Effector memory CD4-positive, alpha-beta T cell (primary cell): ENCODE results near the gene VAT1L.
"Not testable (repeated sequence)": the region's sequence is repeated elsewhere in the genome, so short reads cannot be mapped to it uniquely, and the experiment has no call there.

Experiments used
- DNase-seq, 3 donors: peaks; one replicate each; pipeline ENCODE4 v3.0.0-alpha.2; 2020
- H3K27ac ChIP-seq: 2 replicates; pipeline ENCODE4 v1.7.0; 2013; ENCODE audit warnings: mild to moderate bottlenecking, low read length, moderate library complexity; ENCODE audit not compliant: insufficient read depth, poor library complexity, severe bottlenecking
- H3K27me3 ChIP-seq: replicated peaks from 2 replicates; pipeline ENCODE4 v1.7.0; 2013; ENCODE audit warnings: mild to moderate bottlenecking, low read length; ENCODE audit not compliant: insufficient read depth, control insufficient read depth, poor library complexity, severe bottlenecking
- H3K36me3 ChIP-seq: 2 replicates; pipeline ENCODE4 v1.7.0; 2013; ENCODE audit warnings: mild to moderate bottlenecking, low read length, moderate library complexity; ENCODE audit not compliant: control insufficient read depth, insufficient read depth
- H3K4me1 ChIP-seq: 2 replicates; pipeline ENCODE4 v1.7.0; 2013; ENCODE audit warnings: low read length, mild to moderate bottlenecking; ENCODE audit not compliant: control insufficient read depth, insufficient read depth, poor library complexity, severe bottlenecking
- H3K4me3 ChIP-seq: 2 replicates; pipeline ENCODE4 v1.7.0; 2013; ENCODE audit warnings: low read length, low read depth, mild to moderate bottlenecking; ENCODE audit not compliant: insufficient read depth, poor library complexity, severe bottlenecking
- H3K9me3 ChIP-seq: 2 replicates; pipeline ENCODE4 v1.7.0; 2013; ENCODE audit warnings: mild to moderate bottlenecking, low read length, moderate library complexity; ENCODE audit not compliant: control insufficient read depth

Gene VAT1L

DNA sequence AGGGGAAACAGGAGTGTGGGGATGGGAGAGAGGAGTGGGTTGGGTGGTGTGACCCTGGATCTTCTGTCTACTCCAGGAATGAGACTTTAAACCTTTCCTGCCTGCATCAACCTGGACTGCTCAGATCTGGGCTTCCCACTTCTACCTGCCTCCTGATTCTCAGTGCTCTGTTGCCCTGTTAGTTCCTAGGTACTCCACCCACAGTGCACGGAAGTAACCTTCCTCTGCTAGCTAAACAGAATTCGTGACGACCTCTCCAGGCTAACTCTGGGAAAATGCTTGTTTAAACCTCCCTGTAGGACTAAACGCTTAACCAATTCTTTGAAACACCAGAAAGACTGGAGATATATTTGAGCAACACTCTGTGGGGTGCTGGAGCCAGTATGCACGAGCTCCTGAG, 150.5 kb downstream of the VAT1L start:
- H3K27ac ChIP-seq = no peak overlapping the region
- H3K36me3 ChIP-seq = no peaks in the 10 kb centered on the region
- no peaks in the 10 kb centered on the region for H3K9me3 ChIP-seq
- DNase-seq = no peak
- no peaks in the 10 kb centered on the region for H3K27me3 ChIP-seq
- no peaks in the 10 kb centered on the region for H3K4me1 ChIP-seq
- H3K4me3 ChIP-seq = no peak overlapping the region

DNA sequence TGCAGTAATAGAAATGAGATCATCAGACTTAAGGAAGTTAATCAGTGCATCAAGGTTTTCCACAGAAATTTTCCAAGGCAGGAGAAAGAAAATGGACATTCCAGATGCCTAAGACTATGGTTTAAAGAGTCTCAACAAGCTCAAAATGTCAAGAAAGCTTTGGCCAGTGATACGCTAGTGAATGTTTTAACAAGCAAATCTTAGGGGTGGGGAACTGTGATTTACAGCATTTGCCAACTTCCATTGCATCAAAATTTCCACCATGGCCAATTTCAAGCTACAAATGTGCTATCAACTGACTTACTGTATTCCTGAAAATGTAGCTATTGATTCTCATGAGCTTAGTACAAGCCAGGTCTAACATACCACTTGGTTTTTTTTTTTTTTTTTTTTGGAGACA, 151.6 kb downstream of the VAT1L start:
- H3K4me3 ChIP-seq = no peak overlapping the region
- H3K4me1 ChIP-seq = no peaks in the 10 kb centered on the region
- no peak for DNase-seq
- no peaks in the 10 kb centered on the region for H3K27me3 ChIP-seq
- H3K27ac ChIP-seq = no peak overlapping the region
- H3K9me3 ChIP-seq = no peaks in the 10 kb centered on the region
- H3K36me3 ChIP-seq = no peaks in the 10 kb centered on the region

DNA sequence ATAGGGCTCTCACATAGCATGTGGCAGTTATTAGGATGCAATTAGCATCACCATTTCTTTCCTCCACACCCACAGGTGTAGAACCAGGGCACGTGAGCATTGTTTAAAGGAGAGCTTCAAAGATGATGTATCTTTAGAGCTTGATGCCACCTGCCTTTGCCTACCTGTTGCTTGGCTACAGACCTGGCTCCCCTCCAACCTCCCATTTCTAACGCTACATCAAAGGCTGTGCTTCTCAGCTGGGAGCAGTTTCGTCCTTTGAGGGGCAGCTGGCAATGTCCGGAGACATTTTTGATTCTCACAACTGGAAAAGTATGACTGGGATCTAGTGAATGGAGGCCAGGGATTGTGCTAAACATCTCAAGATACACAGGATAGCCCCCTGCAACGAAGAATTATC, 155.4 kb downstream of the VAT1L start:
- Histone ChIP-seq H3K4me1 (no peaks in the 10 kb centered on the region), H3K36me3 (no peaks in the 10 kb centered on the region), H3K9me3 (no peaks in the 10 kb centered on the region), H3K27ac (no peak overlapping the region), H3K4me3 (no peak overlapping the region), H3K27me3 (no peaks in the 10 kb centered on the region)
- no peak for DNase-seq

DNA sequence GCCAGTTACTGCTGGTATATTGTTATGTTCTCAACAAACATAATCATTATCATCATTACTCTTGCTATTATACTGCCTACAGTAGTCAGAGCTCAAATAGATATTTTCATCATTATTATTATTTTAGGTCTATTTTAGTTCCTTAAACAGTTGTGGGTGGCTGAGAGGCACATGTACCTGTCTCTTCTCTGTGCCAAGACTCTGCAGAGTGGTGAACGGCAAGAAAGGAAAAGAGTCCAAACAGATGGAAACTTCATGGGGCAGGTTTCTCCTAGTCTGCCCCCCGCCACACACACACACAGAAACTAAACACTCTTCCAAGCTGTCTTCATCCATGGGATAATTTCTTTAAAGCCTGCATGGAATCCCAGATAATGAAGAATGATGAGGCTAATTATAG, 156.3 kb downstream of the VAT1L start:
- H3K4me1 ChIP-seq = no peaks in the 10 kb centered on the region
- no peak overlapping the region for H3K27ac ChIP-seq
- H3K4me3 ChIP-seq = no peak overlapping the region
- H3K9me3 ChIP-seq = no peaks in the 10 kb centered on the region
- H3K27me3 ChIP-seq = no peaks in the 10 kb centered on the region
- no peaks in the 10 kb centered on the region for H3K36me3 ChIP-seq
- DNase-seq = no peak

DNA sequence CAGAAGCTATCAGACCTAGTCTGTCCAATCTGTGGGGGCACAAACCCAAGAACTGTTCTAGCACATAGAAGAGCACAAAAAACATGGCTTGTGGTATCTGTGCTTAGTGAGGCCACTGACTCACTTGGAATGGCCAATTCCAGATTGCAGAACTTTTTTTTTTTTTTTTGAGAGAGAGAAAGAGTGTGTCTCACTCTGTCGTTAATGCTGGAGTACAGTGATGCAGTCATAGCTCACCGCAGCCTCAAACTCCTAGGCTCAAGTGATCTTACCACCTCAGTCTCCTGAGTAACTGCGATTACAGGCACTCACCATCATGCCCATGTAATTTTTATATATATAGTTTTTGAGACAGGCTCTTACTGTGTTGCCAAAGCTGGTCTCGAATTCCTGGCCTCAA, 156.8 kb downstream of the VAT1L start:
- Histone ChIP-seq H3K4me3 (no peak overlapping the region), H3K9me3 (no peaks in the 10 kb centered on the region), H3K36me3 (no peaks in the 10 kb centered on the region), H3K27ac (no peak overlapping the region), H3K27me3 (no peaks in the 10 kb centered on the region), H3K4me1 (no peaks in the 10 kb centered on the region)
- DNase-seq = no peak

DNA sequence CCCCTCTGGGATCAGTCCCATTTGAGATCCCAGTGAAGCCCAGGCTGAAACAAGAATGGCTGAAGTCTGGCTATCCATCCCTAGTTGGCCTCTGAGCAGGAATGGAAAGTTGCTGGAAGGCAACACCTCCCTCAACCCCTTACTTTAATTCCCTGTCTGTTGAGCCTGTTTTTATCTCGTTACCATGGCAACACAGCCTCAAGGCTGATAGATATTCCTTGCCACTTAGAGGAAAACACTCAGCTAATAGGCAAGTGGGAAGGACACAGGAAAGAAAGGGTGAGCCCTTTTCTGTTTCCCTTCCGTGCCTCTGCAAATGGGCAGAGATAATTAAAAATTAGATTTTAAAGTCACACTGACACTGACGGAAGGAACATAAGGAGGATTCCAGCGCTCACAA, 158.5 kb downstream of the VAT1L start:
- no peak overlapping the region for H3K4me3 ChIP-seq
- H3K36me3 ChIP-seq = no peaks in the 10 kb centered on the region
- no peak overlapping the region for H3K27ac ChIP-seq
- DNase-seq = no peak
- no peaks in the 10 kb centered on the region for H3K27me3 ChIP-seq
- no peaks in the 10 kb centered on the region for H3K9me3 ChIP-seq
- H3K4me1 ChIP-seq = no peaks in the 10 kb centered on the region

DNA sequence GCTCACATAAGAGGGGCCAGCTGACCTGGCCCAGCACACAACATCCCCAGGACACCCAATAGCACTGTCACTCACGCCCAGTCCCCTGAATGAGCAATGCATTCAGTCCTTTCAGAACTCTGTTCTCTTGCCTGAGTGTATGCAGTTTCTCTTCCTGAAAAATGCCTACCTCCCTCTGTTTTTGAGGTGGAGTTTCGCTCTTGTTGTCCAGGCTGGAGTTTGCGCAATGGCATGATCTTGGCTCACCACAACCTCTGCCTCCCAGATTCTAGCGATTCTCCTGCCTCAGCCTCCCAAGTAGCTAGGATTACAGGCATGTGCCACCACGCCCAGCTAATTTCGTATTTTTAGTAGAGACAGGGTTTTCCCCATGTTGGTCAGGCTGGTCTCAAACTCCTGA, 159.2 kb downstream of the VAT1L start:
- not testable (repeated sequence) for H3K4me3 ChIP-seq, H3K27ac ChIP-seq, DNase-seq, H3K9me3 ChIP-seq, H3K27me3 ChIP-seq, H3K4me1 ChIP-seq, H3K36me3 ChIP-seq

DNA sequence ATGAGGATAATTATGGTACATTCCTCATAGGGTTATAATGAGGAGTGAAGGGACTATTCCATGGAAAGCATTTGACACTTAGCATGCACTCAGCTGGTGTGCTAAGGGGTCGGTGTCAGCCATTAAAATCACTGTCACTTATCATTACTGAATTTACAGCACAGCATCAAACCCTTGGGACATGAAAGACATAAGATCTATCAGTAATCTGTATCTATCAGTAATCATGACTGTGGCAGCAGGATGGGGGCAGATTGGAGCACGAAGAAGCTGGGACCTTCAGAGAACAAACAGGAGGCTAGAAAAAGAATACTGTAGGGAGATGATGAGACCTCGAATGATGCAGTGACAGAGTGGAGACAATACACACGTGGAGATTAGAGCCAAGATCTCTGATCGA, 160.5 kb downstream of the VAT1L start:
- Histone ChIP-seq H3K4me3 (no peak overlapping the region), H3K27ac (no peak overlapping the region), H3K27me3 (no peaks in the 10 kb centered on the region), H3K9me3 (no peaks in the 10 kb centered on the region), H3K4me1 (no peaks in the 10 kb centered on the region), H3K36me3 (no peaks in the 10 kb centered on the region)
- no peak for DNase-seq

DNA sequence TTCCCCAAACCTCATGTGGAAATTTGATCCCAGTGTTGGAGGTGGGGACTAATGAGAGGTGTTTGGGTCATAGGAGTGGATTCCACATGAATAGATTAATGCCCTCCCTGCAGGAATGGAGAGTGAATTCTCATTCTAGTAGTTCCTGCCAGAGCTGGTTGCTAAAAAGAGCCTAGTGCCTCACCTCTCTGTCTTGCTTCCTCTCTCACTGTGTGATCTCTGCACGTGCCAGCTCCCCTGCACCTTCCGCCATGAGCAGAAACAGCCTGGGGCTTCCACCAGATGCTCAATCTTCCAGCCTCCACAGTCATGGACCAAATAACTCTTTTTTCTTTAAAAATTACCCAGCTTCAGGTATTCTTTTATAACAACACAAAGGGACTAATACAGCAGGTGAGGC, 161.1 kb downstream of the VAT1L start:
- H3K36me3 ChIP-seq = no peaks in the 10 kb centered on the region
- no peak overlapping the region for H3K27ac ChIP-seq
- H3K4me3 ChIP-seq = no peak overlapping the region
- H3K9me3 ChIP-seq = no peaks in the 10 kb centered on the region
- no peak for DNase-seq
- no peaks in the 10 kb centered on the region for H3K4me1 ChIP-seq
- H3K27me3 ChIP-seq = no peaks in the 10 kb centered on the region

DNA sequence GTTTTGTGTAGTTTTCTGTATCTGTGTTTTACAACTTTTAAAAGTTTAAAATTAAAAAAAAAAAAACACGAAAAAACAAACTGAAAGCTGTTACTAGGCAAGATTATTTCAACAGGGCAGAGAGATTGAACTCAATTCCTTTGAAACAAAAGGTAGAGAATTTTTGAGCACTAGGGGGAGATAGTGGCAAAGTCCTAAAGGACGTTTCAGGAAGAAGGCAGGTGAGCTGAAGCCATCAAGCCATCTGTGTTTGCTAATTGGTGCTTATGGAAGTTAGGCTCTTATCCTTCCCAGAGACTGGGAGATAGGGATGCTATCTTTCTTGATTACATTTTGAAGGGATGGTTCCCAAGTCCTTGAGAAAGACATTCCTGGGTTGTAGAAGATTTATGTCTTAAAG, 163.4 kb downstream of the VAT1L start:
- Histone ChIP-seq H3K4me3 (no peak overlapping the region), H3K4me1 (no peaks in the 10 kb centered on the region), H3K9me3 (no peaks in the 10 kb centered on the region), H3K27me3 (no peaks in the 10 kb centered on the region), H3K27ac (no peak overlapping the region), H3K36me3 (no peaks in the 10 kb centered on the region)
- no peak for DNase-seq

DNA sequence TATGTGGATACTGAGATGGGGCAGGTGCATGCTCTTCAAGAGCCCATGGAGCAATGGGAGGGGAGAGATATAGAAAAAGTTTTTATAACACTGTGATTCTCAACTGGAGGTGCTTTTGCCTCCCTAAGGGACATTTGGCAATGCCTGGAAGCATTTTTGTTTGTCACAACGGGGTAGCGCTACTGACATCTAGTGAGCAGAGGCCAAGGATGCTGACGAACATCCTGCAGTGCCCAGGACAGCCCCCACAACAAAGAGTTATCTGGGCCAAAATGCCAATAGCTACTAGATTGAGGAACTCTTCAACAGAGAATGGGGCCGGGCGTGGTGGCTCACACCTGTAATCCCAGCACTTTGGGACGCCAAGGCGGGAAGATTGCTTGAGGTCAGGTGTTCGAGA, 166.8 kb downstream of the VAT1L start:
- no peaks in the 10 kb centered on the region for H3K27me3 ChIP-seq
- H3K4me3 ChIP-seq = no peak overlapping the region
- no peaks in the 10 kb centered on the region for H3K9me3 ChIP-seq
- no peak overlapping the region for H3K27ac ChIP-seq
- no peaks in the 10 kb centered on the region for H3K36me3 ChIP-seq
- no peak for DNase-seq
- H3K4me1 ChIP-seq = no peaks in the 10 kb centered on the region
